NCI-H128 (cell line): Measurements from ENCODE around the gene ZCCHC7.
"Not testable (repeated sequence)": the region's sequence is repeated elsewhere in the genome, so short reads cannot be mapped to it uniquely, and the experiment has no call there.

ENCODE experiments used
- DNase-seq: peaks from one replicate; lab custom pipeline; 2025; ENCODE audit not compliant: unreplicated experiment; lab: John Stamatoyannopoulos, UW

Gene ZCCHC7

DNA sequence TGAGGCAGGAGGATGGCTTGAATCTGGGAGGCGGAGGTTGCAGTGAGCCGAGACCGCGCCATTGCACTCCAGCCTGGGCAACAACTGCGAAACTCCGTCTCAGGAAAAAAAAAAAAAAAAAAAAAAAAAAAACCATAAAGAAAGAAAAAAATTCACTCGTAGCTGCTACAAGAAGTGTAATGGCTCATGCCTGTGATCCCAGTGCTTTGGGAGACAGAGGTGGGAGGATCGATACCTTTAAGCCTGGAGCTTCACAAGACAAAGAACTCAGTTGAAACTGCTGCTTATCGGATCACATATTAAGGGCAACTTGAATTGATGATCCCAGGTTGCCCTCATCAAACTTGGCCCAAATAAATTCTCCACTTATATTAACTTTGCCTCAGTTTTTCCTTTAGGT lies 1.0 kb upstream of the ZCCHC7 start:
- no peak for DNase-seq

DNA sequence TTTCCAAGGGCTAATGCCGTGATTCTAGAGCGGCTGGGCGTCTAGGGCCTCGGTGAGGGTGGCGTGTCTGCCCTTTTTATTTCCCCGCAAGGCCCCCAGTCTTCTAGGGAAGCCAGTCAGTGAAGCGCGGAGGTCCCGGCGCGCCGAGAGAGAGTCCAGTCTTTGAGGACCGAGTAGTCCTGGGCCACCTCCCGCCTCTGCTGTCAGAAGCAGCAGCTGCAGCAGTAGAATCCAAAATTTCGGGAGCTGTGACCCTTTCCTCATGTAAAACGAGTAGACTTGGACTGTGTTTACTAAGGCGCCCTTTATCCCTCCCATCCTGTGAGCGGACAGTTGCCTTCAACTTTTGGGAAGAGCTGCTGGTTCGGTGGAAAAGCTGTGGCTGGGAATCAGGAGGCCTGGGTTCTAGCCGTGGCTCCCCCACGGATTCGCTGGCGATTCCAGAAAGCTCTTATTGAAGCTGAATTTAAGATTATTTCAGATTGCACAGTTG lies 515 bp downstream of the ZCCHC7 start:
- DNase-seq: not testable (repeated sequence)

DNA sequence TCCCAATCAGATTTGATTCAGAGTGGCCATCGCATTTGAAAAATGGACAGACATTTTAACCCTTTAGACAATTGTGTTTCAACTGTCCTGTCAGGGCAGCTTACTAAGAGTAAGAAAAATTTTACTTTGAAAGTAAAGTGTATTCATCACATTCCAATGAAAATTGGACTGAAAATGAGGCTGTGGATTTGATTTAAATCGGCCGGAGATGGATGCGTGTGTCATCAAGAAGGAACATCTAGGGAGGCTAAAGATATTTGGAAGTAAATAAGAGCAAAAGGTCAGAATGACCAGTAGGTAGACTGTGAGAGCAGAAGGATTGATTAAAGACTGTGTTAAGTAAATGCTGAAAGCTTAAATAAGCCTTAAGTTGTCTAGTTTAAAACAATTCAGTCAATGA lies 1.5 kb downstream of the ZCCHC7 start:
- no peak for DNase-seq

GRCh38 chr9:37126214-37126788 lies 5.9 kb downstream of the ZCCHC7 start:
- DNase-seq: no peak

- DNase-seq: no peak
These were observed 6.6 kb downstream of the ZCCHC7 start for GRCh38 chr9:37127018-37127417.

DNA sequence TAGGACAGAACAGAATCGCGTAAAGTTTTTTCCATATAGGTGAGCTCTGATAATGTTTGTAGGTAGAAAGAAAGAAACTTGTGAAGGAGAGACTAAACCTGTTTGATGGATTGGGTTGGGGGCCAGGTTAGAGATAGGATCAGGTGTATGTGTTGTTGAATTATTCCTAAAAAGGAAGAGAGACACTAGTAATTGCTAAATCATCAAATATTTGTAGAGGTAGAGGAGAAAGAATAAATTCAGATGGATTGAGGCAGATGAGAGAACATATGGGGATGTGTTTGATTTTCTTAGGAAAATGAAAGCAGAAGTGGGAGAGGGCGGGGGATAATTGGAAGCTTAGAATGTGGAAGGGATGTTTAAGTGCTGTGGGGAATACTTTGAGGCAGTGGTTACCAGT lies 7.7 kb downstream of the ZCCHC7 start:
- DNase-seq: no peak

DNA sequence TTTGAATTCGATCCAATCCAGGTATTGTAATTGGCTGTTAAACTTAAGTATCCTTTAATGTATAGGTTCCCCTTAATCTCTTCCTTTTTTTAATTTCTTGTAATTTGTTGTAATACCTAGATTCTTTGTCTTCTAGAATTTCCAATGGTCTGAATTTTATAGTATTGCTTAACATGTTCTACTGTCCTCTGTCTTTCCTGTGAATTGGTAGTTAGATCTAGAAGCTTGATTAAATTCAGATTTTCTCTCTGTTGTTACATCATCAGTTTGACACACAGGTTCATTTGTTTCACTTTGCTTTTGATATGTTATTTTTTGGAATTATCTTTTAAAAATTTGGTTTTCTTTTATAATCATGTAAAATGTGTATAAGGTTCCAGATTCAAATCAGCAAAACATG lies 13.8 kb downstream of the ZCCHC7 start:
- DNase-seq: no peak

- no peak for DNase-seq
These were observed 20.6 kb downstream of the ZCCHC7 start for GRCh38 chr9:37141015-37141414.

DNA sequence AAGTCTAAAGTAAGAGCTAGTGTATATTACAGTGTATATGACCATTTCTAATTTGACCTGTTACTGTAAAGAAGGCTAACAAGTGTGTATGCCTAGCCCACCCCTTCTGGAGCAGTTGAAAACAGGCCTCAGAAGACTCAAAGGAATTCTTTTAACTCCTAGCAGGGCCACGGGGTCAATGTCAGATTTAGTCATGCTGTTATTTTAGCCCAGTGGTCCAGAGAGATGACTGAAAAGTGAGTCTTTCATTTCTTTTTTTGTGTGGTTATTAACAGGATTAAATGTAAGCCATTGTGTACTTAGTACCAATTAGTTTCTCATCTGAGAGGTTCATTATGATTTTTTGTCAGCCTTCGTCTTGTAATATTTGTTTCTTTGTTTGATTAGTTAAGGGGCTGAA lies 24.4 kb downstream of the ZCCHC7 start:
- DNase-seq: no peak

GRCh38 chr9:37146410-37146809 lies 26.0 kb downstream of the ZCCHC7 start:
- DNase-seq: no peak

DNA sequence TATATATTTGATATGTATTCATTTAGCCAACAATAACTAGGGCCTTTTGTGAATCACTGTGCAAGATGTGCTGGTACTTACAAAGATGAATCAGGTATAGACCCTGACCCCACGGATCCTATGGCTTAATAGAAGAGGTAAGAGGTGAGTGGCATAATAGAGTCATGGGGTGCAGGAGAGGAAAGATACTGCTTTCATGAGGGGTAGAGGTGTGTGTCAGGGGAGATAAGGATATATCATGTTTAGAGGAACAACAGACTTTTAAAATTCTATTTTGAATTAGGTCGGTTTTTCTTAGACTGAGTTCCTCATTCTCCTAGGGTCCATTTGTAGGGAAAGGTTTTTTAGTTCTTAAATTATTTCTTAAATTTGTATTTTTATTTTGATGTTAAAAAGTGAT lies 27.8 kb downstream of the ZCCHC7 start:
- DNase-seq: no peak

DNA sequence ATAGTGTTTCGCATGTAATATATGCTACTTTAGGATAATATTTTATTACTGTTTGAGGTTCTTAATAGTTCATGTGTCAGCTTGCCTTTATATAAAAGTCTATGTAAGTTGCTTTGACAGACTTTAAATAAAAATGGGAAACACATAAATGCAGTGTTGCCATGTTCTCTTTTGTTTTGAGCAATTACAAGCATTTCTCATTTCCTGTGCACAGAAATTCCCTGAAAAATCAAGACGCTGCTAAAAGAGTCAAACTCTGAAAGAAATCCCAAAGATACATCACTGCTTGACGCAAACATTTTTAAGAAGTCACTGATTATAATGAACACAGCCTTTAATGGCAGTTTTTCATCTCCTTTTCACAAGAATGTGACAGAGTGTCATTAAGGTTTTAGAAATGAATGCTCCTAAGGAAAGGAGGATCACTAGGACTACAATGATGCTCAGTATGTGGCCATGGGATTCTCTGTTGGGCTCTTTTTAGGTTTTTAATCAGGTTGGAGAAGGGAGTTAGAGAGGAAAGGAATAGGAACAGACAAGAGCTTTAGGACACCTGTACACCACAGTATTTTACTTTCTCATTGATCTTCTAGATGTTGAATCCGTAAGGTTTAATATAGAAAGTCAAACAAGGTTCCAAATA lies 29.4 kb downstream of the ZCCHC7 start:
- DNase-seq: no peak

GRCh38 chr9:37150415-37150814 lies 30.0 kb downstream of the ZCCHC7 start:
- DNase-seq: no peak

- no peak for DNase-seq
These were observed 31.4 kb downstream of the ZCCHC7 start for GRCh38 chr9:37151812-37152211.

GRCh38 chr9:37152365-37152764 lies 32.0 kb downstream of the ZCCHC7 start:
- no peak for DNase-seq

DNA sequence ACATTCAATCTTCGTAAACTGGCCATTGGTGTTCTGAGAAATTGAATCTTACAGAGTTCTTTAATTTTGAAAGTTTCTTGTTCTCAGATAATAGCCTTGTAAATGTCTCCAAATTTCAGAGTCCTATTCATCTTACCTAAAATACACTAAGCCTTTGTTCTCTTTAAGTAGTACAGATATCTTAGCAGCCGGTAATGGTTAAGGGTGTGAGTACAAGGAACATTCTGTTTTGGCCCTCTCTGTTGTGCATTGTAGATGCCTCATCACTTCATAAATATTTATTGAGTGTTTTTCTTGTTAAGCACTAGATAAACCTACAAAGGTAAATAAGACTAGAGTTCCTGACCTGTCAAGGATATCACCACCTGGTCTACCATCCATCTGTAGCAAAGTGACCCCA lies 35.2 kb downstream of the ZCCHC7 start:
- no peak for DNase-seq

DNA sequence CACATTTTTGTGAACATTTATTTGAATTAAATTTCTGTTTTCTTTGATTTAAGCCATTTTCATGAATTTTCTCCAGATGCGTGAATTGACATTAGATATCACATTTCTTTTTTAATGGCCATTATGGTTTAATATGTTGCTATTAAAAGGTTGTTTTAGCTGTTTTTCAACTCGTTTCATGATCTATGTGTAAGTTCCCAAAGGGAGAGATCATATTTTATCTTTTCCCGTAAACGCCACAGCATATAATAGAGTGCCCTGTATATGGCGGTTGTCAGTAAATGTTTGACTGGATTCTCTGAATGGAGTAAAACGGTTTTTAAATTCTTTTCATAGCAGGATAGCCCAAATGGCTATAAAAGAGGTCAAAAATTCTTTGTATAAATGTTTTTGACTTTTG lies 35.8 kb downstream of the ZCCHC7 start:
- no peak for DNase-seq

GRCh38 chr9:37156781-37157356 lies 36.5 kb downstream of the ZCCHC7 start:
- no peak for DNase-seq

GRCh38 chr9:37157726-37158377 lies 37.5 kb downstream of the ZCCHC7 start:
- no peak for DNase-seq

DNA sequence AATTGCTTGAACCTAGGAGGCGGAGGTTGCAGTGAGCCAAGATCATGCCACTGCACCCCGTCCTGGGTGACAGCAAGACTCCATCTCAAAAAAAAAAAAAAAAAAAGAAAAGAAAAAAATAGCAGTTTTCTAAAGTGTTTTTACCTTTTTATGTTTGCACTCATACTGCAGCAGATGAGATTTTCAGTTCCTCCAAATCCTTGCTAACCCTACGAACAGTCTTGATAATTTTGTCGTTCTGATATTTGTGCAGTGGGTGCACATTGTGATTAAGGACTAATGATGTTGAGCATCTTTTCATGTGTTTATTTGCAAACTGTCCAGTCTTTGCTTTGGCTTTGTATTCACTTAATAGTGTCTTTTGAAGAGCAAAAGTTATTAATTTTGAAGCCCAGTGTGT lies 42.9 kb downstream of the ZCCHC7 start:
- DNase-seq: no peak

- not testable (repeated sequence) for DNase-seq
These were observed 44.0 kb downstream of the ZCCHC7 start for GRCh38 chr9:37164335-37164734.

- no peak for DNase-seq
These were observed 45.3 kb downstream of the ZCCHC7 start for GRCh38 chr9:37165644-37166043.
